Astrocyte (in vitro differentiated cells and primary cell): ENCODE data around the gene CDK16. TPM values are rescaled to one million over a fixed set of nuclear protein-coding genes. Genes with fewer than 3 reads are reported as not detected.

Source experiments
- DNase-seq: peaks from one replicate; pipeline ENCODE4 v3.0.0-alpha.2; 2010; ENCODE audit warnings: low read depth
- FAIRE-seq: peaks from 2 replicates; lab custom pipeline; 2011; peaks lifted over from hg19 to GRCh38; lab: Jason Lieb, UNC
- H2AFZ ChIP-seq: 2 replicates; pipeline ENCODE4 v1.6.0; 2012; ENCODE audit warnings: low read depth, low read length, inconsistent platforms
- H3K27ac ChIP-seq: 2 replicates; pipeline ENCODE4 v1.5.1; 2011; ENCODE audit warnings: low read depth, low read length, inconsistent platforms
- H3K27me3 ChIP-seq: 2 replicates; pipeline ENCODE4 v1.6.0; 2011; ENCODE audit warnings: low read length, inconsistent platforms; ENCODE audit not compliant: insufficient read depth
- H3K36me3 ChIP-seq: 2 replicates; pipeline ENCODE4 v1.5.1; 2011; ENCODE audit warnings: low read length, inconsistent platforms; ENCODE audit not compliant: insufficient read depth
- H3K4me1 ChIP-seq: 2 replicates; pipeline ENCODE4 v1.5.1; 2011; ENCODE audit warnings: low read length, inconsistent platforms; ENCODE audit not compliant: insufficient read depth
- H3K4me2 ChIP-seq: 2 replicates; pipeline ENCODE4 v1.6.0; 2012; ENCODE audit warnings: low read length, inconsistent platforms
- H3K4me3 ChIP-seq: 2 replicates; pipeline ENCODE4 v1.5.1; 2011; ENCODE audit warnings: low read depth, mild to moderate bottlenecking, low read length, inconsistent platforms; ENCODE audit not compliant: insufficient read depth
- H3K79me2 ChIP-seq: 2 replicates; pipeline ENCODE4 v1.6.0; 2012; ENCODE audit warnings: mild to moderate bottlenecking, low read length, inconsistent platforms; ENCODE audit not compliant: insufficient read depth
- H3K9ac ChIP-seq: 2 replicates; pipeline ENCODE4 v1.6.0; 2012; ENCODE audit warnings: mild to moderate bottlenecking, low read length, inconsistent platforms
- H3K9me3 ChIP-seq: 2 replicates; pipeline ENCODE4 v1.5.1; 2012; ENCODE audit warnings: low read depth, mild to moderate bottlenecking, low read length, inconsistent platforms; ENCODE audit not compliant: insufficient read depth
- H4K20me1 ChIP-seq: 2 replicates; pipeline ENCODE4 v1.6.0; 2012; ENCODE audit warnings: low read length, inconsistent platforms; ENCODE audit not compliant: insufficient read depth
- H3K27ac Mint-ChIP-seq: one replicate; pipeline ENCODE4 v1.8.0; 2021; ENCODE audit warnings: mild to moderate bottlenecking, mixed read lengths; ENCODE audit not compliant: unreplicated experiment
- H3K27me3 Mint-ChIP-seq: one replicate; pipeline ENCODE4 v1.8.0; 2021; ENCODE audit warnings: low read depth, mixed read lengths; ENCODE audit not compliant: unreplicated experiment
- H3K36me3 Mint-ChIP-seq: one replicate; pipeline ENCODE4 v1.8.0; 2021; ENCODE audit warnings: low read depth, mixed read lengths; ENCODE audit not compliant: unreplicated experiment
- H3K4me1 Mint-ChIP-seq: one replicate; pipeline ENCODE4 v1.8.0; 2021; ENCODE audit warnings: low read depth, mixed read lengths; ENCODE audit not compliant: unreplicated experiment
- H3K4me3 Mint-ChIP-seq: one replicate; pipeline ENCODE4 v1.8.0; 2021; ENCODE audit warnings: mild to moderate bottlenecking, moderate library complexity, mixed read lengths; ENCODE audit not compliant: unreplicated experiment
- H3K9me3 Mint-ChIP-seq: one replicate; pipeline ENCODE4 v1.8.0; 2021; ENCODE audit warnings: mild to moderate bottlenecking, mixed read lengths; ENCODE audit not compliant: unreplicated experiment
- EZH2 ChIP-seq: IDR thresholded peaks from 2 replicates; pipeline ENCODE4 v1.6.1; 2012; ENCODE audit warnings: mild to moderate bottlenecking, low read length, inconsistent platforms; ENCODE audit not compliant: insufficient read depth
- total RNA-seq: library from RNA; stranded (reverse); gene quantifications from 2 replicates; pipeline ENCODE4 v1.2.1, GENCODE V29; 2021
- TF ChIP-seq, protein P1 (sequence below): IDR thresholded peaks from 2 replicates; pipeline ENCODE4 v1.5.1; 2011; ENCODE audit warnings: low read depth, mild to moderate bottlenecking, inconsistent platforms, low read length, moderate library complexity; ENCODE audit not compliant: insufficient read depth

The CDK16 gene
- total RNA-seq, 1 donor from 2014 or later, result 128 TPM

DNA sequence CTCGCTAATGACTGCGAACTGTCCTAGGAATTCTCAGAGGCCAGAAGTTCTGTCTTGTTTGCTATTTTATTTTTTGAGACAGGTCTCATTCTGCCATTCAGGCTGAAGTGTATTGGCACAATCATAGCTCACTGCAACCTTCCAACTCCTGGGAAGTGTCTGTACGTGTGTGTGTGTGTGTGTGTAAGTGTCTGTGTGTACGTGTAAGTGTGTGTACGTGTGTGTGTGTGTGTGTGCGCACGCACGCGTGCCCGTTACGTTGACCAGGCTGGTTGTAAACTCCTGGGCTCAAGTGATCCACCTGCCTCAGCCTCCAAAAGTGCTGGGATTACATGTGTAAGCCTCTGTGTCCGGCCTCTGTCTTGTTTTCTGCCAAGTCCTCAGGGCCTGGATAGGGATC lies 10.4 kb upstream of the CDK16 start:
- FAIRE-seq (peak; percentile 9), DNase-seq (no peak)
- Histone ChIP-seq H2AFZ (no peak overlapping the region), H3K4me1 (no peaks in the 10 kb centered on the region), H3K79me2 (peaks cover 17% of the 10 kb centered on the region), H3K27me3 (no peaks in the 10 kb centered on the region), H3K36me3 (peaks cover 54% of the 10 kb centered on the region), H4K20me1 (peaks cover 49% of the 10 kb centered on the region), H3K9me3 (no peaks in the 10 kb centered on the region), H3K27ac (no peak overlapping the region), H3K4me2 (no peak overlapping the region), H3K9ac (no peak overlapping the region), H3K4me3 (no peak overlapping the region)
- H3K27me3 Mint-ChIP-seq, result no peaks in the 10 kb centered on the region
- H3K27ac Mint-ChIP-seq, result no peak overlapping the region
- H3K4me1 Mint-ChIP-seq, result peaks cover 3% of the 10 kb centered on the region
- no peak overlapping the region for H3K4me3 Mint-ChIP-seq
- H3K9me3 Mint-ChIP-seq, result no peaks in the 10 kb centered on the region
- H3K36me3 Mint-ChIP-seq, result peaks cover 9% of the 10 kb centered on the region
- TF ChIP-seq EZH2, result no peak
- TF ChIP-seq, protein P1, sequence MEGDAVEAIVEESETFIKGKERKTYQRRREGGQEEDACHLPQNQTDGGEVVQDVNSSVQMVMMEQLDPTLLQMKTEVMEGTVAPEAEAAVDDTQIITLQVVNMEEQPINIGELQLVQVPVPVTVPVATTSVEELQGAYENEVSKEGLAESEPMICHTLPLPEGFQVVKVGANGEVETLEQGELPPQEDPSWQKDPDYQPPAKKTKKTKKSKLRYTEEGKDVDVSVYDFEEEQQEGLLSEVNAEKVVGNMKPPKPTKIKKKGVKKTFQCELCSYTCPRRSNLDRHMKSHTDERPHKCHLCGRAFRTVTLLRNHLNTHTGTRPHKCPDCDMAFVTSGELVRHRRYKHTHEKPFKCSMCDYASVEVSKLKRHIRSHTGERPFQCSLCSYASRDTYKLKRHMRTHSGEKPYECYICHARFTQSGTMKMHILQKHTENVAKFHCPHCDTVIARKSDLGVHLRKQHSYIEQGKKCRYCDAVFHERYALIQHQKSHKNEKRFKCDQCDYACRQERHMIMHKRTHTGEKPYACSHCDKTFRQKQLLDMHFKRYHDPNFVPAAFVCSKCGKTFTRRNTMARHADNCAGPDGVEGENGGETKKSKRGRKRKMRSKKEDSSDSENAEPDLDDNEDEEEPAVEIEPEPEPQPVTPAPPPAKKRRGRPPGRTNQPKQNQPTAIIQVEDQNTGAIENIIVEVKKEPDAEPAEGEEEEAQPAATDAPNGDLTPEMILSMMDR, result no peak

DNA sequence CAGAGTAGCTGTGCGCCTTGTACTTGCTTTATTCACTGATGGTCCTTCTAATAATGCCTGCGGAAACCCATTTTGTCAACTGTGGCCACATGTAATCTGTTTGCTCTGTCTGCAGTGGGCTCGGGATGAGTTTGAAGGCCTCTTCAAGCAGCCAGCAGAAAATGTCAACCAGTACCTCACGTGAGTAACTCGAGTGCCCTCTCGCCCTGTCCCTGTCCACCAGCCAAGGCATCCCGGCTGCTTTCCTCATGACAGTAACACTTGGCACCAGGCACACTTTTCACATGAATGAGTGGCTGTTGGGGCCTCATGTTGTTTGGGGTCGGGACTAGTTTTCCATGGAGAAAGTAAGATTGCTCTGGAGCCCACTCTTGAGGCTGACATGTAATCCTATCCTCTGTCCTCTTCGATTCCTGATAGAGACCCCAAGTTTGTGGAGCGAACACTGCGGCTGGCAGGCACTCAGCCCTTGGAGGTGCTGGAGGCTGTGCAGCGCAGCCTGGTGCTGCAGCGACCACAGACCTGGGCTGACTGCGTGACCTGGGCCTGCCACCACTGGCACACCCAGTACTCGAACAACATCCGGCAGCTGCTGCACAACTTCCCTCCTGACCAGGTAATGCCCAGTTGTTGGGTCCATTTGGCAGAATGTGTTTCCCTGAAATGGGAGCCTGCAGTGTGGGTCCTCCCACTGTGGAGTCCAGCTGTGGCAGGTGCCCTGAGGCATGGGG lies 8.8 kb upstream of the CDK16 start:
- no peaks in the 10 kb centered on the region for H3K9me3 Mint-ChIP-seq
- peaks cover 47% of the 10 kb centered on the region for H4K20me1 ChIP-seq
- no peak overlapping the region for H3K4me2 ChIP-seq
- FAIRE-seq (no peak), DNase-seq (no peak)
- peaks cover 10% of the 10 kb centered on the region for H3K36me3 Mint-ChIP-seq
- H3K36me3 ChIP-seq, result peaks cover 47% of the 10 kb centered on the region
- peaks cover 12% of the 10 kb centered on the region for H3K79me2 ChIP-seq
- H3K9ac ChIP-seq, result no peak overlapping the region
- H3K4me1 Mint-ChIP-seq, result peaks cover 3% of the 10 kb centered on the region
- H3K4me3 Mint-ChIP-seq, result no peak overlapping the region
- no peaks in the 10 kb centered on the region for H3K4me1 ChIP-seq
- no peak overlapping the region for H3K27ac ChIP-seq
- TF ChIP-seq, protein P1, result no peak
- no peak for TF ChIP-seq EZH2
- H2AFZ ChIP-seq, result no peak overlapping the region
- no peak overlapping the region for H3K4me3 ChIP-seq
- no peaks in the 10 kb centered on the region for H3K27me3 ChIP-seq
- H3K27me3 Mint-ChIP-seq, result no peaks in the 10 kb centered on the region
- H3K27ac Mint-ChIP-seq, result no peak overlapping the region
- H3K9me3 ChIP-seq, result no peaks in the 10 kb centered on the region
